HL-60/S4 treated with retinoic acid at 250 ng/mL for 4 days and 3 days (cell line): ENCODE data around the gene ST6GAL2.

Experiments used
- in situ Hi-C: fragments of 300-500 bp; cut with MboI; formaldehyde crosslinking; loops from 2 replicates; pipeline ENCODE4 v1.7.0; 2022; ENCODE audit warnings: low sequenced_read_pairs

Gene ST6GAL2

DNA sequence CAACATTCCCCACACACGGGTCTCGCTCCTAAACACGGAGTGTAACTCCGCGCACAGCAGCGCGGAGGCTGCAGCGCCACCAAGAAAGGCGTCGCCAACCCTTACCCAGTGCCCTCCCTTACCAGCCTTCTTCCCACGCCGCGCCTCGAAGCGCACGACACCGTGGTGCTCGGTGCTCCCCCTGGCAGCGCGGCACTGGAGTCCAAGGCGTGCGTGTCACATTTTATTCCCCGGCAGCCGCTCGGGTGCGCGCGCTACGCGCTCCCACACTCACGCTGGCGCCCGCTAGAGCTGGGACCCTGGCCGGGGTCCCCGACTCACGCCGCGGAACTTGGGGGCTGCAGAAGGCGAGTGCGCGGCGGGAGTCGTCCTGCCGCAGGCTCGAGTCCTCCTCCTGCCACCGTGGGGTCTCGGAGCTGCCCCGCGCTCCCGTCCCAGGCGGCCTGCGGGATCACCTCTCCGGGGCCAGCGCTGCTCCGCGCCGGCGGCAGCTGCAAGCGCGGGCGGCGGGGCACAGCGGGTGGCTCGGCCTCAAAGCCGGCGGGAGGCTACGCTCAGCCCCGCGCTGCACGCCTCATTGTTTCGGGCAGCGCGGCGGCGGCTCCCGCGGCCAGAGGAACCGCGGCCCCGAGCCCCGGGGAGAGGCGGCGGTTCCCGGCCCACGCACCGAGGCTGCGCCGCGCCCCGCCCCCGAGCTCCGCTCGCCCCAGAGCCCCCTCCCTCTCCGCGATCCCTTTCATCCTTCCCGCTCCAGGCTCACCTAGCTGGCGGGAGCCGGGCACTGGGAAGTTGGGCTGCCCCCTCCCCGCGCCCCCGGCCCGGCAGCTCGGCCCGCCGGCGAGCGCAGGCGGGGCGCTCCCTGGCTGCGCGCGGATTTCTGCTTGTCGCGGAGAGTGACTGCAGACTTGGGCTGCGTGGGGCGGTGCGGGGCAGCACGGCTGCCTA, at the start of gene ST6GAL2:
ST6GAL2 (minus strand) TSS at position 197 of the 945 bp plus-strand sequence. CDS start 42,190 bp downstream, outside the sequence.
- in situ Hi-C loops, result no loop called here

- in situ Hi-C loops, result no loop called here
These were observed 46.7 kb upstream of the ST6GAL2 start for GRCh38 chr2:106932644-106933043.

DNA sequence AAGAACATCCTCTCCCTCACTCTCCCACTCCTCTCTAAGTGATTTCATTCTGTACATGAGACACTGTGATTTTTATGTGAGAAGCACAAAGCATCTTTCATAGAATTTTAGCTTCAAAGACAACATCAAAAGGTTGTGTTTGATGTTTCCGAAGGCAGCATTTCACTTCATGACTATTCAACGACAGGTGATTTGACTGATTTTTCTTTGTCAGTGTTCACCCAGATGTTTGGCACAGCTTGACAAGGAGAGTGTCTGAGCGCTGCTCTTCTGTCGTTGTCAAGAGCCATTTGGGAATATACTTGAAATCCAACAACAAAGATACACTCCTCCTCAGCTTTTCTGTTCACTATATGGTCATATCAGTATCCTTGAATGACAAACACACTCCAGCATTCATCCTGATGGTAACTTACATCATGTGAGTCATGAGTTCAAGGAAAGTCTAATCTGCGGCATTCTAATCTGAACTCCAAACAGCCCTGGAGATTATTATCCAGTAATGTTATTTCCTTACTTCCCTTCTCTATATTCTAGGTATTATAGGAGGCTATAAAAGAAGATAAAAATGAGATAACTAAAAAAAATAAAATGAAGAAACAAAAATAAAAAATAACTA, 45.9 kb upstream of the ST6GAL2 start:
- in situ Hi-C loops, result no loop called here

DNA sequence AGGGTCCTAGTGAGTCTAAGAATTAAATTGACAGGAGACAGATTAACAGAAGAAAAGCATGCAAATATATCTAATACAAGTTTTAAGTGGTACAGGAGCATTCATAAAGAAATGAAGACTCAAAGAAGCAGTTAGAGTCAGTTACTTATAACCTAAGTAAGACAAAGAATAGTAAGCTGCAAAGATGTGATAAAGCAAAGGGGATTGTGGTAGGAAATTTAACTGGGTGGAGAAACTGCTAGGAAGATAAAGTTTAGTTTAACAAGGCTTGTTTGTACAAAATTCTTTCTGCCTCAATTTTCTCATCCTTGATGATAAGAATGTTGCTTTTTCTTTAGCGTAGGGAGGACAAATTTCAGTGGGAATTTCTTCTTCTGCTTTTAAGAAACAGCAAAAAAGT, 35.5 kb upstream of the ST6GAL2 start:
- in situ Hi-C loops, result no loop called here

DNA sequence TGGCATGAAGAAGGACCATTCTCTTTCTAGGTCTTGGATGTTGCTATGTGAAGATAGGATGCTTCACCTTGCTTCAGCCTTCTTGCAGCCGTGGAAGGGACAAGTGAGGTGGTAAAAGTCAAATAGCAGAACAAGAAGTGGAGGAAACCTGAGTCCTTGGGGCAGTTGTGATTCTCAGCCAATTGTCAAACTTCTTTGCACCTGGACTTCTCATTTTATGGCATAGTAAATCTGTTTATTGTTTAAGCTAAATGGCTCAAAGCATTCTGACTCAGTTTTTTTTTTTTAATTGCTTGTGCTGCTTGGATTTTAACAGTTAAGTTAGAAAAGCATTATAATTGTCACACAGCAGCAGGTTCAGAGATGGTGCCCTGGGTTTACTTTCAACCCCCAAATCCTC, 33.0 kb upstream of the ST6GAL2 start:
- in situ Hi-C loops, result no loop called here

GRCh38 chr2:106904242-106904641, 18.3 kb upstream of the ST6GAL2 start:
- in situ Hi-C loops, result no loop called here

DNA sequence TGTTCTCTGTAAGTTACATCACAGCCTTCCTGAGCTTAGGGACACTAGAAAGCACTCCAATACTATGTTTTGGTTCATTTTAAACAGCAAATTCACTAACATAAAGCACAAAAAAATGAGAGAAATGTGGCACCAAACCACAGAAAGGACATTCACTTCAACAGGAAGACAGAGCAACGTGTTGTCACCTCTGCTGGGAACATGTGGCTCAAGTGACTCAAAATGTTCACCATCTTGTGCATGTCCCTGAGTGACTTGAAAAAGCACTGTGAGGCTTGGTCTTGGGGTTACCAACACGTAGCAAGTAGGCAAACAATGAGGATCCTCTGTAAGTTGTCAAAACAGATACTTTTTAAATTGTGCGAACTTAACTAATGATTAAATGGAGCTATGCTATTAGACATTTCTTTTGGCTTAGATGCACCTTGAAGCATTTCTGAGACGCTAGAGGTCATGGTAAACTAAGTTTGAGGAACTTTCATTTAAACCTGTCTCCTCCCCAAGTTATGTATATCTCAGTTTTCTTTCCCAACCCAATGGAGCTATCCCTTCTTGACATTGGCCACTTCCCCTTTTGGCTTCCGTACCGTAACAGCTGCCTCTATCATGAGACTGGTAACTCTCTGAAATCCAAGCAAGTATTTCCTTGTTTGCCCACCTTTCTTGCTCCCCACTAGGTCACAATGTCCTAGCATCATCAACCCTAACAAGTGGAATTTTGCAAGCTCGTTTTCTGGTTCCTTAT, 14.0 kb upstream of the ST6GAL2 start:
- in situ Hi-C loops, result no loop called here

DNA sequence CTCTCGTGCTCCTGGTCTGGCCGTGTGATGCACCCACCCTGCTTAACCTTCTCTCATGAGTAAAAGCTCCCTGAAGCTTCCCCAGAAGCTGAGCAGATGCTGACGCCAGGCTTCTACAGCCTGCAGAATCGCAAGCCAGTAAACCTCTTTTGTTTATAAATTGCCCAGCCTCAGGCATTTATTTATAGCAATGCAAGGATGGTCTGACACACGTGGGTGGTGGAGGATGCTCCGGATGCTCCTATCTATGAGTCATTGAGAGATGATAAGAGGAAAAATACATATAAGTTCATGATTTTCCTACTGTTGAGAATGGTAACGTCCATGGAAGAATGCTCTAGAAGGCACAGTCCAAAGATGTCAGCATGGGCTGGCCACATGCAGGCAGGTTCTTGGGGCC, 8.6 kb upstream of the ST6GAL2 start:
- in situ Hi-C loops, result no loop called here

GRCh38 chr2:106892048-106892447, 6.1 kb upstream of the ST6GAL2 start:
- in situ Hi-C loops, result no loop called here

DNA sequence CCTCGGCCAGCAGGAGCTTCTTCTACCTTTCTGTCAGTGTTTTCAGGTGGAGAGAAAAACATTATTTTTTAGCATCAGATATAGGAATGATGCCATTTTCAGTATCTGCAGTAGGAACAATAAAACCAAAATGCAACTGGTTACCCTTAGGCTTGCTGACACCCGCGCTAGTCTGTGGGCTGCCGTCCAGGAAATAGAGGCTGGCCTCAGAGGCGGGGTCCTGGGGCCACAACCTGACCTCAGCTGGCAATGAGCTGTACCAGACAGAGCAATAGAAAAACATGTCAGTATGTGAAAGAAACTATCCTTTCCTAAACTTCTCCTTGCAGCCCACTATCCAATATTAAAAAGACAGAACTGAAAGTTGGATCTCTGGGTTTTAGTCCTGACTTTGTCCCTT, 4.6 kb upstream of the ST6GAL2 start:
- in situ Hi-C loops, result no loop called here

DNA sequence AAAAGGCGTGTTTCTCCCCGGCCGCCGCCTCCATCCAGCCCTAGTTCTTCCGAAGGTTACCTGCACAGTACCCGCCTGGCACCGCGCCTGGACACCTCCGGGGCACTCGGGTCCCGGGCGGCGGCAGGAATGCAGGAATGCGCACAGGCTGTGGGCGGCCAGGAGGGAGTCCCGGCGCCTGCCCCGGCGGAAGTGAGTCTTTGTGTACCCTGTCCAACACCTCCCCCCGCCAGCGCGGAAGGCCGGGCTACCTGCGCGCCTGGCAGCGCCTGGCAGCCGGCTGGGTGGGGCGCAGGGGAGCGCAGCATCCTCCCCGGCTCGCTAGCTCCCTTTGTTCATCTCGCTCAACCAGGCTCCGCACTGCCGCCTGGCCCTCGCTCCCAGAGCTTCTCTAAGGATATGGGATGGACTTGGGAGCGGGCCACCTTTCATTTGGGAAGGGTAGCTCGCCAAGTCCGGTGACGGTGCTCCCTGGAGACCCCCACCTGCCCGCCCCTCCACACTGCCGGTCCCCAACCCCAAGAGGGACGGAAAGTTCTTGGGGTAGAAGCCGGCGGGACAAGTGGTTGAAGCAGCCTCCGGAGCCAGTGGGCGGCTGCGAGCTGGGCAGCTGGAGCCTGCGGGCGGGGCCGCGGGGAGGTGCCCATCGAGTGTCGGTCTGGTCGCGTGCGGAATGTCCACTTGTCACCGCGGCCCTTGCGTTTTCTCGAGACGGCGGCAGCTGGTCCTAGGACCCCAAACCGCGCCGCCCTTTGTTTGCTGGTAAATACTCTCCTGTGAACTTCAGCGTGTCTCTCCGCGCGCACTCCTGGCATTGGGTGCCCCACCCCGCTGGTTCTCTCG, 1.2 kb upstream of the ST6GAL2 start:
- in situ Hi-C loops, result no loop called here

DNA sequence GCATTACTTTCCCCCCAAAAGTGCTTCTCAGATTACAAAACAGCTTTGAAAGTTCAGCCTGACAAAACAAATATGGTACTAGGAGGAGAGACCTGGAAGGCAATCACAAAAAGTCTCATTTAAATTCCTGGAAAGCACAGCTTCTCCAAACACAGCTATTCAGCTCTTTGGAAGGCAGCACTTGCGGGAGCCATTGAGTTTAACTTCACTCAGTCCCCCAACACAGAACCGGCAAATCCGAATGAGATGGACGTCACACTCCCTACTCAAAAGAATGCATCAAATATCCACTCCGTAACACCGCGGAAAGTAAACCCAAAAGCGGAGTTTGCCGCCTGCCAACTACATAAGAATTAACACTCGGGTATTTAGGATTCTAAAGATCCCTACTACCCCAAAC, 638 bp downstream of the ST6GAL2 start:
- in situ Hi-C loops, result no loop called here

- in situ Hi-C loops, result no loop called here
These were observed 3.3 kb downstream of the ST6GAL2 start for GRCh38 chr2:106882673-106883072.

GRCh38 chr2:106878206-106878605, 7.8 kb downstream of the ST6GAL2 start:
- in situ Hi-C loops, result no loop called here

- in situ Hi-C loops, result no loop called here
These were observed 9.3 kb downstream of the ST6GAL2 start for GRCh38 chr2:106876699-106877098.

- in situ Hi-C loops, result no loop called here
These were observed 16.3 kb downstream of the ST6GAL2 start for GRCh38 chr2:106869512-106870275.

- in situ Hi-C loops, result no loop called here
These were observed 17.7 kb downstream of the ST6GAL2 start for GRCh38 chr2:106868275-106868674.

DNA sequence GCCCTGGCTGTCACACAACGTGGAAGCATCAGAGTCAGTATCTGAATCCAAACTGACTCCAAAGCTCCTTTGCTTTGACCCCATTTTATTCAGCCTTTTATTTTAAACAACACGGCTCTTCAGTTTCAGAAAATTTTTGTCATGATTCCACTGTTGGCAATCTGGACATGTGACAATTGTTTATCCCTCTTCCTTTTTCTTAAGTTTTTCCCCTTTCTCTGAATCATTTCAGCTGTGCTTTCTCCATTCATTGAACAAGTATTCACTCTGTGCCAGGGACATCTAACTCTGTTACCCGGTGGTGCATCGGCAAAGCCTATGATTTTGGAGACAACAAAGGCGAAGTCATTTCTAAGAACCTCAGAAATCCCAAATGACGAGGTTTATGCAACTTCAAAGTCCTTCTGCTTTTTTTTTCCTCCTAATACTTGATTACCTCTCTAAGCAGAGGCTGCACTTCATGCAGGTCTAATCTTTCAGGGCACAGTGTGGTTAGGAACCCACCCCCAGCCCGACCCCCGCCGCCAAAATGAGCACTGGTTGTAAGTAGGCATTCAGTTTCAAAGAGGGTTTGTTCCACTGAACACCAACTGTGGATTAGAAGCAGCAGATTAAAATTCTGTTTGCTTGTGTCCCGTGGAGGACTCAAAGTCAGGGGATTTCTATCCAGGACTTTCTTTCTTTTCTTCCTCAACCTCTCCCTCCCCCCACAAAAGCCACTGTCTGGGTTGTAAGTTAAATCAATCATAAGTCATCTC, 18.6 kb downstream of the ST6GAL2 start:
- in situ Hi-C loops, result no loop called here

DNA sequence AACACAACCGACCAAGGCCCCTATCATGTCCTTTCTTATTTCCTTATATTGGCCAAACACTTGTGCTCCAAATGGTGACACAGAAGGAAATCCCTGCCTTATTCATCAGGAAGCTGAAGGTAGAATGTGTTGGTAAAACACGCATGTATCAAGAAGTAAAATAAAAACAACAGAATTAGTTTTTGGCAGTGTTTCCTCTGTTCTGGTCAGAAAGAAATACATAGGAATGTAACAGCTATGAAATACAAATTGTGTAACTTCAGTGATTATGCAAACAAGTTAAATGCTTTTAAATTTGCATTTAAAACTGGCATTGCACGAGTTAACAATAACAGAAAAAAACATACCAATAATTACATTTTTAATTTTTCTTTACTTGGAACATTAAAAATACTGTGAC, 19.3 kb downstream of the ST6GAL2 start:
- in situ Hi-C loops, result no loop called here
